Measurements from ENCODE around the gene NEK7.
"Not testable (repeated sequence)": the region's sequence is repeated elsewhere in the genome, so short reads cannot be mapped to it uniquely, and the experiment has no call there.

The NEK7 gene

DNA sequence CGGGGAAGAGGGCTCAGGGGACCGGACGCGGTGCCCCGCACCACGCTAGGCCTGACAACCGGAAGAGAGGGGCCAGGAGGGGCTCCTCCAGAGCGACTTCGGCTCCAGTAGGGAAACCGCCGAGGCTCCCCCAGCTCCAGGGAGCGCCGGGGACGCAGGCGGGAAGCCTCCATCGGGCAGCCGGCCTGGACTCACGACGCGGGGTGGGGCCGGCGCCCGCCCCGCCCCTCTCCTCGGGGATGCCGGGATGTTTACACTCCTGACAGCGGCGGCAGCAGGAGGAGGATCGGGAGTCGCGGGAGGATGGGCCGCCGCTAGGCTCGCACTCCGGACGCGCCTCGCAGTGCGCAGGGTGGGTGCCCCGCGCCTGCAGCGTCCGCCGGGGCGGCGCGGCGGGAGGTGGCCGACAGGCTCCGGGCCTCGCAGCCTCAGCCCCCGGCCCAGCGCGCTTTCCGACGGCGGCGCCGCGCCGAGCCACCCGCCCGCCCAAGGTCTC lies at the start of gene NEK7:
Gene NEK7, plus strand, starts transcription at position 254 of the 496 bp plus-strand sequence. CDS start 75,583 bp downstream, outside the sequence.
- DNase-seq (ENCODE audit: low read depth in 1 of 2, low spot score in 1 of 2), result peak; percentile 22 to 49

DNA sequence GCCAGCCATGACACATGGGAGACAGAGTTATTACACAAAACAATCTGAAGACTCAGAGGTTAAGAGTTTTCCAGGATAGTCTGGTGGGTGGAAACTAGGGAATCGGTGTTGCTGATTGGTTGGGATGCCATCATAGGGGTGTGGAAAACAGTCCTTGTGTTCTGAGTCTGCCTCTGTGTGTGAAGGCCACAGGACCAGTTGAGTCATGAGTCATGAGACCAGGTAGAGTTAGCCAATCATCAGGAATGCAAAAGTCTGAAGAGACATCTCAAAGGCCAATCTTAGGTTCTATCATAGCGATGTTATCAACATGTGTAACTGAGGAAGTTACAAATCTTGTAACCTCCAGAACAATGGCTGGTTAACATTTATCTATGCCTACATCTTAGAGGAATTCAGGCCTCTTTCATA lies 49.7 kb upstream of the NEK7 start:
- DNase-seq (ENCODE audit: low read depth in 1 of 2, low spot score in 1 of 2), result no peak

DNA sequence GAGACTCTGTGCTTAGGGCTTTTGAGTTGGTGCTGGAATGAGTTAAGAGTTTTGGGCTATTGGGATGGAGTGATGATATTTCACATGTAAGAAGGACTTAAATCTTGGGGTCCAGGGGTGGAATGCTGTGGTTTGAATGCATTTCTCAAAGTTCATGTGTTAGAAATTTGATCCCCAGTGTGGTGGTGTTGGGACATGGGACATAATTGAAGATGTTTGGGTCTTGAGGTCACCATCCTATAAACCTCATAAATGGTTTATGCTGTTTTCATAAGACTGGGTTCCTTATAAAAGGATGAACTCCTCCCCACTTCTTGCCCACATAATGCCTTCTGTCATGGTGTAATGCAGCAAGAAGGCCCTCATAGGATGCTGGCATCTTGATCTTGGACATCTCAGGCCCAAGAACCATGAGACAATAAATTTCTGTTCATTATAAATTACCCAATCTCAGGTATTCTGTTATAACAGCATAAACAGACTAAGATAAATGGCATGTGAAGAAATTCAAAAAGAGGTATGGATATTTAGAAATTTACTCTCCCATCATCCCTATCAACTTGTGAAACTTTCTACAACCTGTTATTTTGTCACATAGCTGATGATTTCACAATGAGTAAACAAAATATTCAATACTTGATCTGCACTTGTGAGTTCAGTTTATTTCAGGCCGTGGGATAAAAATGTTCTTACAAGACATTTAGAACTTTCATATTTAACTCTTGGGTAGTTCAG lies 48.0 kb upstream of the NEK7 start:
- DNase-seq (ENCODE audit: low read depth in 1 of 2, low spot score in 1 of 2), result no peak

DNA sequence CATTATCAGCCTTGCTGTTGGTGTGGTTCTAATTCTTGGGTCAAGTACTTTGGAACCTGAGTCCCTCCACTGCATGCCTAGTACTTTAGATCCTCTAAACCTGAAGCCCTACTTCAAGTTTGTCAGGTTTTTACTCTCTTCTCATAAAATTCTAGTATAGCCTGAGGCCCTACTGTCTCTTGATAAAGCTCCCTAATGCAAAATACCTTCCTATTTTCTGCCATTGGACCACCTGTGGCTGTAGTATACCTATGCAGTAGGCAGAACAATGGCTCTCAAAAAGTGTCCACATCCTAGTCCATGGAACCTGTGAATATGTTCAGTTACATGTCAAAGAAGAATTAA lies 47.5 kb upstream of the NEK7 start:
- DNase-seq (ENCODE audit: low read depth in 1 of 2, low spot score in 1 of 2), result no peak

DNA sequence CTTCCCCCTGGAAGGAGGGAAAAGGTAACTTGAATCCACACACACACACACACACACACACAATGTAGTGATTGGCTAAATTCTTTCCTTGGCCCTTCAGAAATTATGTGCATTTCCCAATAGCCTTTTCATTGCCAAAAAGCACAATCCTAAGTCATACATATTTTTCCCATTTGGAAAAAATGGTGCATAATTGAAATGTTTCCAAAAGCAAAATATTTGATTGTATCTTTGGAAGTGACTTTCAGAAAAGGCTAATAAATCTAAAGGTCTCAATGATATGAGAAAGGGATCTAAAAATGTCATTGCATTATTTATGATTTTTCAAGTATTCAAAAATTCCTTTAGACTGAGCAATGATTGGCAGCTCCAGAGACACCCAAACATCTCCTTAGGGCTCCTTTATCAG lies 43.5 kb upstream of the NEK7 start:
- no peak for DNase-seq (ENCODE audit: low read depth in 1 of 2, low spot score in 1 of 2)

DNA sequence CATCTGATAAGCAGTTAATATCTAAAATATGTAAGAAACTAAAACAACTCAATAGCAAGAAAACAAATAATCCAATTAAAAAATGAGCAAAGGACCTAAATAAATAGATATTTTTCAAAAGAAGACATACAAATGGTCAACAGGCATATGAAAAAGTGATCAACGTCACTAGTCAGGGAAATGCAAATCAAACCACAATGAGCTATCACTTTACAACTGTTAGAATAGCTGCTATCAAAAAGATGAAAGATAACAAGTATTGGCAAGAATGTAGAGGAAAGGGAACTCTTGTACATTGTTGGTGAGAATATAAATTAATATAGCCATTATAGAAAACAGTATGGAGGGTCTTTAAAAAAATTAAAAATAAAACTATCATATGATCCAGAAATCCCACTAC lies 40.7 kb upstream of the NEK7 start:
- DNase-seq (ENCODE audit: low read depth in 1 of 2, low spot score in 1 of 2), result no peak

DNA sequence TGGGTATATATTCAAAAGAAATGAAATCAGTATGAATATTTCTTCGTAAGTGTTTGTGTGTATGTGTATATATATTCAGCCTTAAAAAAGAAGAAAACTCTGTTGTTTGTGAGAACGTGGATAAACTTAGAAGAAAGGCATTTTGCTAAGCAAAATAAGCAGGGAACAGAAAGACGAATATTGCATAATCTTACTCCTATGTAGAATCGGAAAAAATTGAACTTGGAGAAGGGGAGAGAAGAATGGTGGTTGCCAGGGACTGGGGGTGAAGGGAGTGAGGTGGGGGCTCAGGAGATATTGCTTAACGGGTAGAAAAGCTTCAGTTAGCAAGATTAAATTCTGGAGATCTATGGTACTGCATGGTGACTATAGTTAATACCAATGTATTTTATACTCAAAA lies 40.3 kb upstream of the NEK7 start:
- no peak for DNase-seq (ENCODE audit: low read depth in 1 of 2, low spot score in 1 of 2)

DNA sequence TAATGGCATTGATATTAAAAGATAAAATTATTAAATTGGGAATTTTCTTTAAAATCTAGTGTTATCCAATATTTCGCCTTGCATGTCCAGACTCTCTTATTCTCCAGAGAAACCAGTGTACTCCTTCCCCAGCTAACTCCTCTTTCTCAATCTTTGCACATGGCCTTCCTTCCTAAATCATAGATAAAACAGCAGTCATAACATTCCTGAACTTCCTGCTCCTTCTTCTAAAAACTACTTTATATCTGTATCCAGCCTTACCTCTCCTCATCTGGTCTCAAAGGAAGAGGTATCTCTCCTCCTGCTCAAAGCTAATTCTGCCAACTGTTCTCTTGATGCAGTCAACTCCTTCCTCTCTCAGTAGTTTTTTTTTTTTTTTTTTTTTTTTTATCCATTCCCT lies 39.5 kb upstream of the NEK7 start:
- no peak for DNase-seq (ENCODE audit: low read depth in 1 of 2, low spot score in 1 of 2)

DNA sequence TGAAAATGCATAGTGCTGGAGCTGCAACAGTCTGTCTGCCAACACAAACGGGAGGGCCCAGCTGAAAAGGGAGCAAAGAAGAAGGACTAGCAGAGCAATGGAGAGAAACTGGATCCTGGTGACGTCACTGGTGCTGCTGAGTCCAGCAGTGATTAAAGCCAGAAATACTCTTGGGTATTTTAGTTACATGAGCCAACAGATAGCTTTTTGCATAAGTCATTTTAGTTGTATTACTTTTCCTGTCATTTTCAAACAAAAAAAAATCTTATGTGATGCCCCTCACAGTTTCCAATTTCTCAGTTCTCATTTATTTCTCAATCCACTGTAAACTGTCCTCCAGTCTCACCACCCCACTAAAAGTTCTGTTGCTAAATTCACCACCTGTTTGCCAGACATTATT lies 38.7 kb upstream of the NEK7 start:
- no peak for DNase-seq (ENCODE audit: low read depth in 1 of 2, low spot score in 1 of 2)

DNA sequence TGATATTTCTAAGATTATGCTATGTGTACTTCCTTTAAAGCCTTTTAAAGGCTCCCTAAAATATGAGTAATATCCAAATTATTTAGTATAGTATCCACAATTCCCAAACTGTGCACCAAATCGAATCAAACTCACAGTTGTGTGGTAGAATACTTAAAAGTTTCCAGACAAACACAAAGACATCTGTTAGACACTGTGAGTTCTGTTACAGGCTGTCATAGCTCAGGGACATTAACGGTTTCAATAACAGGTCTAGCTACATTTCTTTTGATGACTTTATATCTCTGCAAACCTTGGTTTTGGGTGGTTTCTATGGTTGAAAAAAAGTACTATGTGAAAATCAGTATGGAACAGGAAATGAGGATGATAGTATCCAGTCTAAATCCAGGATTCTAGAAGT lies 36.9 kb upstream of the NEK7 start:
- no peak for DNase-seq (ENCODE audit: low read depth in 1 of 2, low spot score in 1 of 2)

DNA sequence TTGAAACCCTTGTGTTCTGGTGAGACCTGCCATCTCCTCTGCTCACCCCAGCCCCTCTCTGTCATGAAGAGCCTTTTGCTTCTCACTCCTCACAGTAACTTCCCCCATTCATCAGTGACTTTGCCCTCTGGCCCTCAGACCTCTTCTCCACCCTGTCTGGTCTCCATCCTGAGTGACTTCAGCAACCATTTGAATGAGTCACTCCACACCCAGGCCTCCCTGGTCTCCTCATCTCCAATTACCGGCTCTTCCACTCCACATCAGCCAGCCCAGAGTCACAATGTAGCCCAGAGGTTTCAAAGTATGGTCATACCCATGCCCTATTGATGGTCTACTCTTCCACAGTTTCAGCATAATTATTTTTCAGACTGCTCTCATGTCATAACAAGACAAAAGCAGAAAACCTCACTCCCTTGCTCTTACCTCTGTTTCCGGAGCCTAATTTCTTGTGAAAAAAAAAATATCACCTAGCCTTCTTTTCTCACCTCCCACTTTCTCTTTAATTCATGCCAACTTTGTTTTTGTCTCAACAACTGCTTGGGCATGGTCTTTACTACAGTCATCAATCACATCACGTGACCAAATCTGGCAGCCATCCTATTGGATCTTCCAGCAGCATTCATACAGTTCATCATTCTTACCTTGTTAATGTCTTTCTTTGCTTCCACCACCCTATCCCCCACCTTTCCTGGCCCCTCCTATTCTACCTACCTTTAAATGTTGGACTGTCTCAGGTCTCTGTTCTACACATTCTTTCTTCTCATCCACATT lies 35.6 kb upstream of the NEK7 start:
- DNase-seq (ENCODE audit: low read depth in 1 of 2, low spot score in 1 of 2), result no peak

DNA sequence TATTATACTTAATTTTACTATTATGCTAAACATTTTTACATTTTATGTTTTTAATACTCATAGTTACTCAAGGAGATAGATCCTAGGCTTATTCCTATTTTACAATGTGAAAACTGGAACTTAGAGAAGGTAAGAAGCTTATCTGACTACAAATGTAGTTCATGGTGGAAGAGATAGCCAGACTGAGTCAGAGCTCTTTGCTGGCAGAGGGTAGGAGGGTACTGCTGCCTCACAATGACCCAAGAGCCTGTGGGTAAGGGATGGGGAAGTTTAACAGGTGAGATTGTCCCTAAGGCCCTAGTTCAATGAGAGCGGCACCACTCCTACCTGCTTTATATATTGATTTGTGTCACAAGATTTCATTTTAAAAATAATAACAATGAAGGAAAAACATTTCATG lies 34.1 kb upstream of the NEK7 start:
- DNase-seq (ENCODE audit: low read depth in 1 of 2, low spot score in 1 of 2), result no peak

DNA sequence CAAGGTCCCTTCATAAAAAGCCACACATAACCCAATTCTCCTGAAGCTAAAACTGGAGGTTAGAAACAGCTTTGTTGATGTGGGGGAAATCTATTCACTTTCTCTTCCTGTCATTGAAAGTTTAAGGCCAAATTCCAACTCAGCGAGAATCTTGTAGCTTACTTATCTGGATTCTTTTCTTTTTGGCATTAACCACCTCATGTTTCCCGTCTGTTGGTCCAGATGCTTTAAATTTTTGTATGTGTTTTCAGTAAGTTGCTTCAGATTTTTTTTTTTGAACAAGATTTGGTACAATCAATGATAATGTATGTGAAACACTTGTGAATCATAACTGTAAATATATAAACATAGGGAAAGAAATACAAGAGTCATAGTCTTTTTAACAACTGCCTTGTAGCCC lies 33.7 kb upstream of the NEK7 start:
- DNase-seq (ENCODE audit: low read depth in 1 of 2, low spot score in 1 of 2), result no peak

DNA sequence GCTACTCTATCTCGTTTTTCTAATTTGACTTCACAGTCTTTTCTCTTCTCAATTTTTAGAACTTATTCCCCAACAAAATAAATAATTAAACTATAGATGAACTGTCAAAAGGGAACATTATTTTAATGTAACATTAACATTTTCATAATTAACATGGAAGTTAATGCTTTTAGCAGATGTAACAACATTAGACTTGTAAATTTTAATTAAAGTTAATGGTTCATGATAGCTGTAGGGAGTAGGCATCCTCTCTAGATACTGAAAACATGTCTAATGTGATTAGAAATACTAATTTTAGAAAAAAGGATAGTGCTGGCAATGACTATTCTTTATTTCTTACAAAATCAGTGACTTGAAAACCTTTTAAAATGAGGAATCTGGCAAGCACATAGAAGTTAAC lies 32.1 kb upstream of the NEK7 start:
- no peak for DNase-seq (ENCODE audit: low read depth in 1 of 2, low spot score in 1 of 2)

DNA sequence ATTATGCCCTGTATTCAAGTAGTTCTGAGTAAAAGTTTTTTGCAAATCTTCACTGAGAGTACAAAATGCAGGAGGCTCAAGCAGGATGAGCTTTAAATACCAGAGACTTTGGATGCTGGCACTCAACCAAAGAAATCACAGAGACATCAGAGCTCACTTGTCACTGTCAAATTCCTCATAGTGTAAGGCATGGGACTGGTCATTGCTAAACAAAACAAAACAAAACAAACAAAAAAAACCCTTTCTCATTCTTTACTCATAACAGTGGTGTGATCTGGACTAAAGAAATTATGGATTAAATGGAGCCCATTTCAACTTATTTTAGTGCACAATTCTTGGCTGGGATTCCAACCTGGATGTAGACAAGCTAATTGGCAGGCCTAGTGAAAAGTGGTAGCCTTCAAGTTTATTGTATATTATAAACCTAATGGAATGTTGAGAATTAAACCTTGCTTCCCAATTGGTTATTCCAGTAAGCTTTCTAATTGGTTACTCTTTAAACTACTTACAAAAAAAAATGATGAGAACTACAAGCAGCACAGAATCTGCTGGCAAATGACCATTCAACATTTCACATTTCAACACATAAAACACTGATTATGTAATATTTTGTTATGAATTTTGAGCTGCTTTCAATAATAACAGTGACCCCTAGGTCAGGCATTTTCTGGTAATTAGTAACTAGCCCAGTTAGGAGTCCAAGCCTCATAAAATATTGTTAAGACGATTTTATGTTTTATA lies 30.6 kb upstream of the NEK7 start:
- no peak for DNase-seq (ENCODE audit: low read depth in 1 of 2, low spot score in 1 of 2)

DNA sequence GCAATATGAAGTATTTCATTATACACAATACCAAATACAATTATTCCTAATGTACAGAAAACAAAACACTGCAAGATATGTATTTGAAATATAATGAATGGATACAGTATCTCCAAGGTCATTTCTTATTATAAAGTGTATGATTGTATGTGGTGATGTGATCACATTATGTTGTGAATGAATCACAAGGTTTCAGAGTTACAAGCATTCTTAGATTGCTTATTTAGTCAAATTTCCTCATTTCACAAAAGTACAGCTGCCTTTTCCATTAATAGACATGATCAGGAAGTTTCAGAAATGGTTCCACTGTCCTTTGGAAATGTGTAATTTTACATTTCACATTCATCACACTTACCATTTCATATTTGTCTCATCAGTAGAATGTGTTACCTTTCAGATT lies 28.3 kb upstream of the NEK7 start:
- no peak for DNase-seq (ENCODE audit: low read depth in 1 of 2, low spot score in 1 of 2)

DNA sequence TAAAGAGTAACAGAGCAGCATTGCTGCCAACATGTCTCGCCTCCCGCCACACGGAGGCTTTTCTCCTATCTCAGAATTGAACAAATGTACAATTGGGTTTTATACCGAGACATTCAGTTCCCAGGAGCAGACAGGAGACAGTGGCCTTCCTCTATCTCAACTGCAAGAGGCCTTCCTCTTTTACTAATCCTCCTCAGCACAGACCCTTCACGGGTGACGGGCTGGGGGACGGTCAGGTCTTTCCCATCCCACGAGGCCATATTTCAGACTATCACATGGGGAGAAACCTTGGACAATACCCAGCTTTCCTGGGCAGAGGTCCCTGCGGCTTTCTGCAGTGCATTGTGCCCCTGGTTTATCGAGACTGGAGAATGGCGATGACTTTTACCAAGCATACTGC lies 26.7 kb upstream of the NEK7 start:
- not testable (repeated sequence) for DNase-seq (ENCODE audit: low read depth in 1 of 2, low spot score in 1 of 2)

DNA sequence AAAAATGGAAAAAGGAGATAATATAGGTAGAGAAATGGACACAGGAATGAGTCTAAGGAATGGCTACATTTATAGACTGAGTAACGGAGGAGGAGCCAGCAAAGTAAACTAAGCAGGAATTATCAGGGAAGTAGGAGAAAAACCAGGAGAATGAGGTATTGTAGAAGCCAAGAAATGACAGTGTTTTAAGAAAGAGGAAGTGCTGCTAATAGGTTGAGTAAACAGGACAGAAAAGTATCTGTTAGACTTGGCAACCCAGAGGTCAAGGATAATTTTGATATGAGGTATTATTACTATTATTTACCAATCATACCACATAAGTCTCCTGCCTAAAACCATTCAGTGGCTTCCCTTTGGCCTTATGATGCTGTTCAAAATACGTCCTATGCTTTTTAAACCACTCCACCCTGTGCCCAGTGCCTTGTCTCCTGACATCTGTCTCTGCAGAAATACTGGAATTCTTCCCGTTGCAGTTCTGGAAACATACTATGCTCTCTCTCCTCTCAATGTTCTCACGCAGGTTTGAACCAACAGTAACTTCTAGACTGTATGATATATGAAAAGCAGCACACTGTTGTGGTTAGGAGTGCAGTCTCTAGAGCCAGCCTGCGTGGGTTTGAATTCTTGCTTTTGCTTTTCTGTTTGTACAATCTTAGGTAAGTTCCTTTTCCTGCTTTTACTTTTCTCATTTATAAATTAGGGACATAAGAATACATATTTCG lies 24.6 kb upstream of the NEK7 start:
- DNase-seq (ENCODE audit: low read depth in 1 of 2, low spot score in 1 of 2), result no peak

DNA sequence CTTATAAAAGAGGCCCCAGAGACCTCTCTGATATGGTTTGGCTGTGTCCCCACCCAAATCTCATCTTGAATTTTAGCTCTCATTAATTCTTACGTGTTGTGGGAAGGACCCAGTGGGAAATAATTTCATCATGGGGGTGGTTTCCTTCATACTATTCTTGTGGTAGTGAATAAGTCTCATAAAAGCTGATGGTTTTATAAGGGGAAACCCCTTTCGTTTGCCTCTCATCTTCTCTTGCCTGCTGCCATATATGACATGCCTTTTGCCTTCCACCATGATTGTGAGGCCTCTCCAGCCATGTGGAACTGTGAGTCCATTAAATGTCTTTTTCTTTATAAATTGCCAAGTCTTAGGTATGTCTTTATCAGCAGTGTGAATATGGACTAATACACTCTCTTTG lies 22.5 kb upstream of the NEK7 start:
- no peak for DNase-seq (ENCODE audit: low read depth in 1 of 2, low spot score in 1 of 2)

DNA sequence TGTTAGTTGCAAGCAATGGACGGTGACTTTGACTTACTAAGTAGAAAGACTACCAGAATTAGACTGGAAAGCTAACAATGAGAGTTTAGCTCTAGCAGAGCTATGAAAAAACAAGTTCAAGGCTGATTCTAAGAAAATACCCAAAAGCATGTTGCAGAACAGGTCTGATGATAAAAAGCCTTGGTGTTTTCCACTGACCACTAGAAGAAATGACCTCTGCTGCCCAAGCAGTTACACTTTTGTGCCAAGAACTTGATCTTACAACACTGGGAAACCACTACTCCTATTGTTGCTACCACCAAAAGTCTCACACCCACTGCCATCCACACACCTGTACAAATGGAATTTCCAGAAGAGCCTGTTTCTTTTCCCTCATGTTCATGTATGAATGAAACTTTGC lies 21.4 kb upstream of the NEK7 start:
- no peak for DNase-seq (ENCODE audit: low read depth in 1 of 2, low spot score in 1 of 2)

DNA sequence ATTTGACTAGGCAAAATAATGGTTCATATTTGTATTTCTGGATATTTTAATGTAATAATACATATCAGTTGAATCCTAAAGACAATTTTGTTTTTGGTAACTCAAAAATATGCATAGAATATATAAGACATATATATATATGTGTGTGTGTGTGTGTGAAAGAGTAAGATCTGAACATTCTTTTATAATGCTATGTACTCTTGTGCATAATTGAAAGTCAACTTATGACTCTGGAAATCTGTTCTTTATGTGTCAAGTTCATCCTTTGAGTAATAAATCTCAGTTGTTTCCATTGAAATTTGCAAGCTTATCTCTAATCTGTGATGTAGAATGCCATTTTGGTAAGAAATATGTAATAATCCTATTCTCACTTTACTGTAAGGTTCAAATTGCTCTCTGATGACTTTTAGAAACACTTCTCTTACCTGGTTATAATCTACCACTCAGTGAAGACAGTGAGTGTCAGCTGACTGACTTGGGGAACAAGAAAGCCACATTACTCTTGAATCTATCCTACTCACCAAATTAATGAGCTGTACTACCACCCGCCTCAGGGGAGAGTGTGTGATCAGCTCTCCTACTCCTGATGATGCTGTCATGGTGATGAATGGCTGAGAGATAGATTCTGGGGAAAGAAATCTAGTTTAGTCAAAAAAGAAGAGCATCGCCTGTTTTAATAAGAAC lies 15.0 kb upstream of the NEK7 start:
- DNase-seq (ENCODE audit: low read depth in 1 of 2, low spot score in 1 of 2), result no peak
